NK-92 treated with Interleukin-12 subunit alpha and Interleukin-12 subunit beta, amount 100 ng/mL, for 24 hours (cell line): ENCODE measurements around the gene FRMD4A.
A peak's percentile ranks its signal among the peaks of the same experiment; 100 is the strongest.

ENCODE experiments used
- DNase-seq: peaks from one replicate; lab custom pipeline; 2025; lab: John Stamatoyannopoulos, UW

Gene FRMD4A

DNA sequence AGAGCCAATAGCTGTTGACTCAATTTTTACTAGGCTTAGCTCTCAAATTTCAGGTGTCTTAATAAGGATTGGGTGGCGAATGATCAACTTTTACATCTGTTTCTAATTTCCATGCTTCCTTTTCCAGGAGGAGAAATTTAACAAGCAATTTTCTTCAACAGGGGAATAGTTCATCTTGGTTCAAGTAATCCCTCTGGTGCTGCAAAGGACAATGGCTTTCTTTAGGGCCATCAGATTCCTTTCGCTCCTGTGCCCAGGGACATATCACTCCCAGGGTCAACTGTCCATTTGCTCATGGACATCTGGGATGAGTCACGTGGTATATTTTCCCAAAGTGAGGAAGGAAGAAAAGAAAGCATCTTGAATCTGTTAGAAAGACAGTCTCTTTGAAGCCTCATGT lies 313.3 kb downstream of the FRMD4A start:
- no peak for DNase-seq

DNA sequence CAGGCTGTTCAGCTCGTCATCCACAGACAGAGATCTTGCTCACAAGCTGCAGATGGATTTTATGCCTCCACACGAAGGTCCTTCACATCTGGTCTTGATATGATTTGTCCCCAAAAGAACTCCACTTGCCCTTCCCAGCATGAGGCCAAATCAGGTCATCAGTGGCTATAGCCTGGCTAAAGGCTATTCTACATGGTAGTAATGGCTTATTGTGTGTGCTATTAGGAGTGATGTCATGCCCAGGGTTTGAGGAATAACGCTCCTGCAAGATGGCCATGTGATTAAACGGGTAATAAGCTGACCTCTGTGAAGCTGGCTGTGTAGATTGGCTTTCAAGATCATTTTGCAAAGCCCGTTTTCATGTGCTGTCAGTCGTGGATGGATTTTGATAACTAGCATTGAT lies 313.8 kb downstream of the FRMD4A start:
- no peak for DNase-seq

DNA sequence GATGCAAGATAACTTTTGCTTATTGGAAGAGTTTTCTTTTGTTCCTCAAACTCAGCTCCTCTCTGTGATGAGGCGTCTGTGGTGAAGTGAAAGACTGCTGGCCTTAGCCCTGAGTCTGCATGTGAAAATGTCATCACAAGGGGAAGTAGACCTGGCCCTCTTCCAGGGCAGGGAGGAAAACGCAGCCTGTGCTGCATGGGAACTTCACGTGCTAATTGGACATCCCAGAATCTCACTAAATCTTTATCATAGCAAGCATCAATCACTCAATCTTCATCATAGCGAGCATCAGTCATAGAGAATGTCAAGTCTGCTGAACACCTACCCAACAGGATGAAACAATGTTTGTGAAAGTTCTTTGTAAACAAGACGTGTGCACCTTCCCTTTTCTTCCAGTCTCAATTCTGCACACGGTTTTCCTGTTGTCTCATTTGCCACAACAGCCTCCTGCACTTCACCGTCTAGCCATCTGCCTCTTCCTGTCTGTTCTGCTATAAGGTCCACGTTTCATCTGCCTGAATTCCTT lies 314.6 kb downstream of the FRMD4A start:
- no peak for DNase-seq

DNA sequence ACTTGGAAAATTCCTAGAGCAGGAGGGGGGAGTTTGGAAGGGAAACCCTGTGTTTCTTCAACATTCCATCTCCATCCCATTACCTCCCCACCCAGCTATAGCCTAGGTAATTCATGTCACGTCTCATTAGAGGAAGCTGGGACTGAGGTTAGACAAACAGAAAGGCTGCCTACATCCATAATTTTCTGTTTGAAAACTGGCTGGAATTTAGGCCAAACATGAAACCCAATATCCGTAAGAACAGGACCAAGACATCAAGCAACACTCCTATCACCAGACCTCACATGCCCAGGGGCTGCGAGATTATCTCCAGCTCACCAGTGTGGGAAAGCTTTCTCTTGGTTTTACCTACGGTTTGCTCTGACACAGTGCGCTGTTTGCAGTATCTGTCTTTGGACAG lies 316.3 kb downstream of the FRMD4A start:
- no peak for DNase-seq

DNA sequence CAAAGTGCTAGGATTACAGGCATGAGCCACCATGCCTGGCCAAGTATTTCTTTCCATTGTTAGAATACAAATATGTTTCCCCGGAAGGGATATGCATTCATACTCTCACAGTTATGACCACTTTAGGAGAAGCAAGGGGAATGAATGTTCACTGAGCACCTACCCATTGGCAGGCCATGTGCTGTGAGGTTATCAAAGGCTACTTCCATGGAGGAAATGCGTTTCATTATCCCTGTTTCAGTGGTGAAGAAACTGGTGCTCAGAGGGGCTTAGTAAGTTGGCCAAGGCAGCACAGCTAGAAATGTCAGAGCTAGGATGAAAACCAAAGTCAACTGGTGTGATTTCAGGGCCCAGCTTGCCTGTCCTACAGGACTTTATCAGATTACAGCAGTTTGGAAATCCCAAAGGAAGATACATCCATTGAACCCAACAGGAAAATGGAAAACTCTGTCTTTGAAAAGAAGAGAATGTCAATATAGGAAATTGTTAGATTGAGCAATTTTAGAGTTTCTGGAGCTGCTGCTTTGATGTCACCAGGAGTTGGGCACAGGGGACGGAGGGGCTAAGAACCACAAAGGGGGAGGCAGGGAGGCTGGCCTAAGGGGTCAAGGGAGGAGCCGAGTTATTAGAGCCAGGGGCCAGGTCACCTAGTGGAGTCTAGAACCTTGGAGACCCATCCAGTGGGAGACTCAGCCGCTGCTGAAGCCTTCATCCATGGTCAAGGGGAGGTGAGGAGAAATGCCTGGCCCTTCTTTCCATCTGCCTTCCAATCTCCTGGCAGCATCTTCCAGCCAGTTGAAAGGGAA lies 319.8 kb downstream of the FRMD4A start:
- DNase-seq = no peak

DNA sequence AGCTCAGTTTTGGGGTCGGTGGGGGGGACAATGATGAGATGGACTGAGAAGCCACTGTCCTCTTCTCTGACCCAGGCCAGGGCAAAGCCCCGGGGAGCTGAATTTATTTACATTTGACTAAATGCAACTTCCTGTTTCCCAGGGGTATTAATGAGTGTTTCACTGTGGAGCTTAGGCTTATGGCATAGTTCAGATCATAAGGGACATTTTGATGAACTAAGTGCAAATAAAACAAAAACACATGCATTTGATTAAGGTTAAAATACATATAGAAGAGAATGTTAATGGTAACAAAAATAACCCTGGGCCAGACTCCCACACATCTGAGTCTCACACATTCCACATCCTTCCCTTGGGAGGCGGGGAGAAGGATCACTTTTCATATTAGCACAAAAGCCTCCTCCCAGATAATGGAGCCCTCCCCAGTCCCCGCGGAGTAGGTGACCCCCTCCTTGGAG lies 320.6 kb downstream of the FRMD4A start:
- DNase-seq = no peak

DNA sequence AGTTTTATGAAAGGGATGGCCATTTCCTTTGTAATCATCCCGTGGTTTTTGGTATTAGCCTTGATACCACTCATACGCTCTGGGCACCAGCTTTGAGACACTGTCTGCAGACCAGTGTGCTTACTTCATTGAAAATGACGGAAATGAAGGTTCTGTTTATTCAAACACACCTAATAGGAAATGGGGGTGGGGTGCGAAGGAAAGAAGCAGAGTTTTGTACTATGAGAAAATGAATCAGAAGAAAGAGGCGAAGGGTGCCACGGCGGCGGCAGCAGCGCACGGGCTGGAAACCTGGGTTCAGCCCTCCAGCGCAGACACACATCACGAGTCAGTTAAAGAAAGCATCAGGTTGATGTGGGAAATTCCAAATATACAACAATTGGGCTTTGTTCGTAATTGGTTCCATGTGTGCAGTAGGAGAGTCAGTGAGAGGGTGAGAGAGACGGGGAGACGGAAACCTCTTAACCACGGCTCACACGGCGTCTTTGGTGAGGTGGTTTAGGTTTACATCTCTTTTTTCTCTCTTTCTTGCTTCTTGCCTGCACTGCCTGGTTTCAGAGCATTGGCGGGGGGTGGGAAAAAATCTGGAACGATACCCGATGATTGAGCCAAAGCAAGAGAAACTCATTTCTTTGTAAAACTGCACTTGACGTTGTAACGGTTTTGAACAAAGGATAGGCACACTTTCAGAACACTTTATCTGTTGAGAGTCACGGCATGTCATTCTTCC lies 321.2 kb downstream of the FRMD4A start:
- peak; percentile 58 for DNase-seq

DNA sequence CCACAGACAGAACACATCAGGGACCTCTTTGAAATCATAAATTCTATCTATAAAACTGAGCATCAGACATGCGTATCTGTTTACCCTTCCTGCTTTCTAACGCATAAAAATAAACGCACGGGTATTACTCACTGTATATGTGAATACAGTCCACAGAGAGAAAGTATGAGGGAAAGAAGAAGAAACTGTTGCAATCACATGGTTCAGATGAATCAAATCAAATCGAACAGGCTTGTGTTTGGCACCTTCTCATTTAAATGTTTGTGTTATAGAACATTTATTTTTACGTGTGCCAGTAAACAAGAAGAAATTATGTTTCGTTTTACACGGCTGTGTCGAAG lies 322.0 kb downstream of the FRMD4A start:
- no peak for DNase-seq

DNA sequence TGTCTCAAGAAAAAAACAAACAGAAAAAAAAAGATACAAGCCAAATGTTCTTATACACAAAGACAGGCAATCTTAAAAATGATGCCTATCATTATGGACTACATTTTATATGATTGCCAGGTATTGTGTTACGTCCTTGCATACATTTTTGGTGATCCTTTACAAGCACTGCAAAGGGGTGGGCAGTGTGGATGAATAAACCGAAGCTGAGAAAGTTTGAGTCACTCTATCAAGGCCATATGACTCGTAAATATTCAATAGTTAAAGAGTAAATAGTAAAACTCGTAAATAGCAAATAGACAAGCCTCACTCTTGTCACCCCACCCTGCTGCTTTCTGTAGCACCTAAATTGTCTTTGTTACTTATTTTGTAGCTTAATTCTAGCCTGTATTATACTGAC lies 326.2 kb downstream of the FRMD4A start:
- no peak for DNase-seq

DNA sequence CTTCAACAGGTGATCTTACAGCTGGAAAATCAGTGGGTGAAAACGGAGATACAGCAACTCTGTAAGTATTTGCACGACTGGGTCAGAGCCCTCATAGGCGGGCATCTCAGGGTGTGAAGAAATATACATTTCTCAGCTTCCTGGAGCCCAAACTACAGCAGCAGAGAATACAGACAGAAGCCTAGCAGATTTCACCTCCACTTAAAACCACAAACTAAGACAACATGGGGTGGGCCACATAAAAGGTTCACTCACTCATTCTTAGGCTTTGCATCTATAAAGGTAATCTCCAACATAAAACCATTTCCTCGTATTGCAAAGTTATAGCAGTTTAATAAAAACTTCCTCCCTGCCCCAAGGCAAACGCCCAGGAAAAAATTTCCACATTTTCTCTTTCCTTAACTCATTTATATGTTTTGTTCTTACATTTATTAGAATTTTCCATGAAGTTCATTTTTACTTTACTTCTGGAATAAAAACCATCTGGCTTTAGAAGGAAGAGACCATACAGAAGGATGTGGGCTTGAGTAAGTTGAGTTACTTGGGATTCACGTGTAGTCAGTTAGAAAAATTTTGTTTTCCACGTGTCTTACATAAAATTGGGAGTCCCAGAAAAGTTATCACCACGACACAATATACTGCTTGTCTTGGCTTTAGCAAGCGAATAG lies 327.1 kb downstream of the FRMD4A start:
- DNase-seq = no peak

DNA sequence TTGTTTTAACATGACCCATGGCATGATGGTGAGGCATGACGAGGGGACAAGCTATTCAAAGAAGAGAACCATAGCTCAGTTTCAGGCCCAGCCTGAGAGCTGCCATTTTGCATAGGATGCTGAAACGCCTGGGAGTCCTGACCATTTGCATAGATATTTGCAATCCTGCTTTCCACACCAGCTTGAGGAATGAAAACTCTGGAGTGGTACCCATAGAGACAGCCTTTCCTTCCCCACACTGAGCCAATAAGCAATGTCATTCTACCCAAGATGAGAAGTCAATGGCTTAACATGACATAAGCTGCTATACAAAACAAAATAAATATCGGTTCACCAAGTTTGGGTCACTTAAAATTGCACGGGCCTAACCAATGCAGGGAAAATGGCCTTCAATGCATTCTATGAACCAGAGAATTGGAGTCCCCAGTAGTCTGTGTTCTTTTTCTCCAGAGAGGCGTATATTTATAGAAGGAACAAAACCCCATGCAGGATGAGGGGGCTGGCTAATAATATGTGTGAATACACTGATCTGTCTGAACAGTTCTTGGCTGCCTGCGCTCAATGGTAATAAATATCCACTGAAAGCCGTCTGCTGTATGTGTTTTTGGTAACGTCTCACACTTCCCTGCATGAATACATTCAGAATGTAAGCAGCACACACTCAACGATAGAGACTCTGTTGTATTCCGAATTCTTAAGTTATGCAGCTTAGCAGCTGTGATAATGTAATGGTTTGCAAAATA lies 329.3 kb downstream of the FRMD4A start:
- no peak for DNase-seq

DNA sequence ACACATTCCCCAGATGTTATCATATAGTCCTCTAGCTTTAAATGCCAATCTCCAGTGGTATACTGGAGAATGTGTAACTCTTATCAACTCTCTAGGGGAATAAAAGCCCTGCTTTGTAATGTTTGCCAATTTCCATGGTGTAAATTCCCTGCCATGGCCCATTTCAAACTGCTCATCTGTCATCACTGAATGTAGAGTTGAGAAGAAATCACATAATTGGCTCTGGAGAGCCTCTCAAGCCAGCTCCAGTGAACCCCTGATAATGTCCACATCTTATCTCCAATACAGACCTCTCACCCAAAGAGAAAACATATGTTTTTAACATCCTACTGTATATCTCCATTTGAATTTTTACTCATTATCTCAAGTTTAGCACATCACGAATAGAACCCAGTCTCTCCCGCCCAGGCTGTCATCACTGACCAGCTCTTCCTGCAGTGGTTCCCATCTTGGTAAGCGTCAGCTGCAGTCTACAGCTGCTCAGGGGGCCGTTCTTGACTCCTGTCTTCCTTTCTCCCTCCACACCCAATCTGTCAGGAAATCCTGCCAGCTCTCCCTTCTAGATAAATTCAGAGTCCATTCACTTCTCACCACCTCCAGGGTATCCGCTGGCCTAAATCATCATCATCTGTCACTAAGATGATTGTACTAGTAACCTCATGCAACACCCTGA lies 332.4 kb downstream of the FRMD4A start:
- no peak for DNase-seq

DNA sequence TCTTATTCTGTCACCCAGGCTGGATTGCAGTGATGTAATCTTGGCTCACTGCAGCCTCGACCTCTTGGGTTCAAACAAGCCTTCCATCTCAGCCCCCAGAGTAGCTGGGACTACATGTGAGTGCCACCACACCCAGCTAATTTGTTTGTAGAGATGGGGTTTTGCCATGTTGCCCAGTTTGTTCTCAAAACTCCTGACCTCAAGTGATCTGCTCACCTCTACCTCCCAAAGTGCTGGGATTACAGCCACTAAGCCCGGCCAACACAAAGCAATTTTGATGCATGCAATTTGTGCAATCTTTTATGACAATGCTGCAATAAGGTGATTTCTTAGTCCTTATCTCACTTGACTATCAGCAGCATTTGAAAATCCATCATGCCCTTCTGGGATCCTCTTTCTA lies 333.1 kb downstream of the FRMD4A start:
- no peak for DNase-seq

DNA sequence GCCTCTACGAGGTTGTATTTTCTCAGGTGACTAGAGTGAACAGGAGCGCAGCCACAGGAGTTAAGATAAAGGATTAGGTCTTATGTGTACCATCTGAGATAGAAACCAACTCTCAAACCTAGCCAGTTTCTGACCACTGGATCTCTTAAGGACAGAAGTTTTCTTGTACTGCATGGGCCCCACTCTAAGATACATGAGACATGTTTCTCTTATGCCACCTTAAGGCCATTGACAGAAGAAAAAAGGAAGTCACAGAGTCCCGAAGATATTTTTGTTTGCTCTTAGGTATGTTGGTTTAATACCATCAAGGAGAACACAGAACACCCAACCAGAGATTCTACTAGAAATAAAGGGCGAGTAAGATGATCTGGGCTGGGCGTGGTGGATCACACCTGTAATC lies 335.8 kb downstream of the FRMD4A start:
- DNase-seq = no peak

DNA sequence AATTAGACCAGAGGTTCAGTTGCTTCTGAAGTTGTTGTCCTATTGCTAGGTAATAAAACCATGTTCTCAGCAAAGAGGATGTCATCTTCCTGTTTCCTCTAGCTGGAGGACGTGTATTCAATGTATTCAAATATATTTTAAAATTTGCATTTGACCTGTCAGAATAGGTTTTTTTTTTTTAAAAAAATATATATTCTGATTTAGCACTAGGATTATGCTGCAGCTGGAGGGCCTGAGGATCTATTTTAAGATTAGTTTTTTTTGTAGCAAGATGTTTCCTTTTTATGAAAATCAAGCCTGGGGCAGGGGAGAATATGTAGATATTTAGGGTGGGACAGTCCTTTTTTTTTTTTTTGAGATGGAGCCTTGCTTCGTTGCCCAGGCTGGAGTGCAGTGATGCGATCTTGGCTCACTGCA lies 337.0 kb downstream of the FRMD4A start:
- no peak for DNase-seq

DNA sequence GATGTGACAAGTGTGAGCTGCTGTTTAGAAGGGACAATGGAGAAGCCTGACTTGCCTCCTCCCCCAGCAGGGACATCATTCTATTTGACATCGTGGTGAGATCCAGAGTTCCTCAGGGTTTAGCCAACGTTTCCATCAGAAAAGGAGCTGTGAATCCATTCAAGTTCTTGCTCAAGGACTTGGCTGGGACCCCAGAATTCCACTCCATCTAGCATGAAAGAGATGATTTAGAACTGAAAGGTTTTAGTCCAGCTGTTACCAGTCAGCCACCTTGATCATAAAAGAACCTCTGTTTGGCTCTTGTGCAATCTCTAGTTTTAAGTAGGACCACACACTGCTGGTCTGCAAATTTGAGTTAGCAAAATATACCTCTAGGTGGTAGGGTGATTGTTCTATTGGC lies 337.6 kb downstream of the FRMD4A start:
- no peak for DNase-seq

DNA sequence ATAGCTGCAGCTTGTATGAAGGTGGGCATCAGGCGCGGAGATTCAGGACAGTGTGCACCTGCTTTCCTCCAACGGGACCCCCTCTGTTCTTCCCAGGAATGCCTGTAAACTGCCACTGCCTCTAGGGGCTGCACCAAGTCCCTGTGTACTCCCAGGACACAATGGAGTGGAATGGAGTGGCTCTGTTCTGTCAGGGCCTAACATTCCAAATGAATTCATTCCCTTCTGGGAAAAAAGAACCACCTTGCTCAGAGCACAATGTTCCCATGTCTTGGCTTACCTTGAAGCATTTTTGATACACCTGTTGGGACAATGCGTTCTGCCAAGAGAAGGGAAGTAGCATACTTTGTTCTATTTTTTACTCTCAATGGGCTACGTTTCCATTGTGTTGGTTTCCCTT lies 339.4 kb downstream of the FRMD4A start:
- no peak for DNase-seq

DNA sequence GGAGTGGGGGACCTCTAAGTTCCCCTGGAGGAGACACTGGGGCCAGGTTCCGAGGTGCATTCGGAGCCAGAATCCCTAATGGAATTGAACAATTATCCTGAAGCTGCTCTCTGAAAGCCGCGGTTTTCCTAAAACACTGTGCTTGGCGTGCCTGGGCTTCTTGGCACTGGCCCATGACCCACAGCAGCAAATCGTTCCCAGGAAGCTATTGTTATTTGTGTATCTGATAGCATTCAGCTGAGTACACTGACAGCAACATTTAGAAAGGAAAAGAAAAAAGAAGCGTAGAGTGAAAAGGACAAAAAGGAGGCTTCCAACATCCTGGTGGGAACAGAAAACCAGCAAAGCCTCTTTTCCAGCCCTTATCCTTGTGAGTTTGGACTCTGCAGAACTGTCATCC lies 339.8 kb downstream of the FRMD4A start:
- DNase-seq = no peak

DNA sequence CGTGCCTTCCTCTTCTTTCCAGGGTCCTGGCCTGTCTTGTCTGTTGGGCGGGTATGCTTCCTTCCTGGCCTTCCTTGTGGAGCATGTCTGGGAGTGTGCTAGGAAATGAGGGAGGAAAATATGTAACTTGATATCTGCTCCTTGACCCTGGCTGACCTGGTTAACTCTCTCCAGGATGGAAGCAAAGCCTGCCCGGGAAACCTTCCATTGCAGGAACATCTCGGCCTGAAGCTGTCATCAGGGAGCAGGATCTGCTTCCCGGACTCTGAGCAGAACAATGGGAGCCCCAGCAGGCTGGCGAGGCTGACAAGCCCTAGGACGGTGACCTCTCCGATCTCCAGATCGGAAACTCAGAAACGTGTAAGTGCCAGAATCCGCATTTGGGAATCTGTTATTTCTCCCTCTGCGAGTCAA lies 340.3 kb downstream of the FRMD4A start:
- no peak for DNase-seq

DNA sequence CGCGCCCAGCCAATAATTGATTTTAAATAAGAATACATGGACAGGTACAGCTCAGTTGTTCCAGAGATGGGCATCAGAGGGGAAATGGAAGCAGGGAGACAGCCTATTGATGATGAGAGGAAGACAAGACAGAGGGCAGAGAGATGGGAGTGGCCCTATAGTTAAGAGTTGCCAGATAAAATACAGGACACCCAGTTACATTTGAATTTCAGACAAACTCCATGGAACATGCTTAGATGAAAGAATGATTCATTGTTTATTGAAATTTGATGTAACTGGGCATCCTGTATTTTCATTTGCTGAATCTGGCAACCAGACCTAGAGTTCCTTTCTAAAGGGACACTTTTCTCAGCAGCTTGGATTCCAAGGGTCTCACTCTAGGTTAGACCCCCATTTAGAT lies 341.1 kb downstream of the FRMD4A start:
- DNase-seq = no peak

DNA sequence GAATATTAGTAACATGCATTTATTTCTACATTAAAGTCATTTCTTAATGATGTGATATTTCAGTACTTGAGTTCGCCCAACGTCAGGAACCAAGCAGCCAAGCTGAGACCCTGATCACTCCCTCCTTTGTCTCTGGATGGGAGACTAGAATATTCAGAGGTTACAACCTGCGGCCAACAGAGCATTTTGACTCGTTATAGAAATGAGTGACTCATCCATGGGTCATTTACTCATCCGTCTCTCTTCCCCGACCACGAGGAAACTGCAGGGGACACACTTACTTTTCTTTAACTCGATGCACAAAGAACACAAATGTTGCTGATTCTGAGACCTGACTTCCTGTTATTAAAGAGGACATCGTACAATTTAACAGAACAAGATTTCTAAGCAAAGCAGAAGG lies 343.3 kb downstream of the FRMD4A start:
- no peak for DNase-seq
